ENCODE results near the gene RBM19. TPM values are rescaled to one million over a fixed set of nuclear protein-coding genes. Genes with fewer than 3 reads are reported as not detected.

The RBM19 gene
- total RNA-seq, 1 experiment from 2014 or later = 35.7 TPM

DNA sequence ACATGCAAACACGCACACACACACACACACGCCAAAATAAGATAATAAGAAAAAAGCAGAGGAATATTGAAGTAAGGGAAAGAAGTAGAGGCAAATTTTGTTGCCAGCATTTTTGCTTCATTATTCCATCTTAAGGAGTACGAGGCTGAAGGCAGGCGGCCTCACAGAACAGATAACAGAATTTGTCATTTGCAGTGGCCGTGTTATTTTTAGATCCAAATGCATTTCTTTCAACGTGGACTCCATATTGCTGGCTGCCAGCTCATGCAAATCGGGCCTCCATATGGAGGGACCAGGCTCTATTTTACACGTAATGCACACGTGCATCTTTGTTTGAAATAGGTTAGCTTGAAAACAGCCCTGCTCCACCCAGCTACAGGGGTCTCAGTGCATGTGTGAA lies 172.9 kb downstream of the RBM19 start:
- H3K4me3 ChIP-seq (ENCODE audit: low read depth, low read length) = no peak overlapping the region
- Mint-ChIP-seq H3K27me3 (ENCODE audit: insufficient read depth, unreplicated experiment) (no peaks in the 10 kb centered on the region), H3K27ac (ENCODE audit: unreplicated experiment) (no peak overlapping the region), H3K4me3 (ENCODE audit: unreplicated experiment) (no peak overlapping the region), H3K36me3 (ENCODE audit: insufficient read depth, unreplicated experiment) (peaks cover 6% of the 10 kb centered on the region), H3K4me1 (ENCODE audit: low read depth, unreplicated experiment) (no peaks in the 10 kb centered on the region), H3K9me3 (ENCODE audit: unreplicated experiment) (no peaks in the 10 kb centered on the region)
- H3K36me3 ChIP-seq (ENCODE audit: control insufficient read depth, insufficient read depth, low read length) = no peaks in the 10 kb centered on the region
- ChIA-PET CTCF (no interaction called here), POLR2A (interaction anchor here (0.6 kb wide), 1 partner anchor 71 kb away, joined by 3 read pairs; no protein-coding TSS in a partner anchor)
- no TSS peak for BruUV-seq (replicated peaks)
- TF ChIP-seq, protein P1, sequence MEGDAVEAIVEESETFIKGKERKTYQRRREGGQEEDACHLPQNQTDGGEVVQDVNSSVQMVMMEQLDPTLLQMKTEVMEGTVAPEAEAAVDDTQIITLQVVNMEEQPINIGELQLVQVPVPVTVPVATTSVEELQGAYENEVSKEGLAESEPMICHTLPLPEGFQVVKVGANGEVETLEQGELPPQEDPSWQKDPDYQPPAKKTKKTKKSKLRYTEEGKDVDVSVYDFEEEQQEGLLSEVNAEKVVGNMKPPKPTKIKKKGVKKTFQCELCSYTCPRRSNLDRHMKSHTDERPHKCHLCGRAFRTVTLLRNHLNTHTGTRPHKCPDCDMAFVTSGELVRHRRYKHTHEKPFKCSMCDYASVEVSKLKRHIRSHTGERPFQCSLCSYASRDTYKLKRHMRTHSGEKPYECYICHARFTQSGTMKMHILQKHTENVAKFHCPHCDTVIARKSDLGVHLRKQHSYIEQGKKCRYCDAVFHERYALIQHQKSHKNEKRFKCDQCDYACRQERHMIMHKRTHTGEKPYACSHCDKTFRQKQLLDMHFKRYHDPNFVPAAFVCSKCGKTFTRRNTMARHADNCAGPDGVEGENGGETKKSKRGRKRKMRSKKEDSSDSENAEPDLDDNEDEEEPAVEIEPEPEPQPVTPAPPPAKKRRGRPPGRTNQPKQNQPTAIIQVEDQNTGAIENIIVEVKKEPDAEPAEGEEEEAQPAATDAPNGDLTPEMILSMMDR (IDR thresholded peaks at IDR 0.05; ENCODE audit: insufficient read depth in 1 of 2, low read depth in 1 of 2, low read length in 1 of 2, severe bottlenecking in 1 of 2, unreplicated experiment in 1 of 2) = no peak
- no peaks in the 10 kb centered on the region for H3K9me3 ChIP-seq
- intact Hi-C loops (cut with micrococcal nuclease; ENCODE audit: unreplicated experiment) = no loop called here
- no peak for DNase-seq
- no peaks in the 10 kb centered on the region for H3K4me1 ChIP-seq
- no peaks in the 10 kb centered on the region for H3K27me3 ChIP-seq (replicated peaks; ENCODE audit: control insufficient read depth, insufficient read depth, low read length)

- TF ChIP-seq, protein P1 (IDR thresholded peaks at IDR 0.05; ENCODE audit: insufficient read depth in 1 of 2, low read depth in 1 of 2, low read length in 1 of 2, severe bottlenecking in 1 of 2, unreplicated experiment in 1 of 2) = no peak
- ChIA-PET CTCF (no interaction called here), POLR2A (no interaction called here)
- Mint-ChIP-seq H3K9me3 (ENCODE audit: unreplicated experiment) (no peaks in the 10 kb centered on the region), H3K4me3 (ENCODE audit: unreplicated experiment) (no peak overlapping the region), H3K27ac (ENCODE audit: unreplicated experiment) (no peak overlapping the region), H3K4me1 (ENCODE audit: low read depth, unreplicated experiment) (no peaks in the 10 kb centered on the region), H3K27me3 (ENCODE audit: insufficient read depth, unreplicated experiment) (peaks cover 5% of the 10 kb centered on the region), H3K36me3 (ENCODE audit: insufficient read depth, unreplicated experiment) (peaks cover 6% of the 10 kb centered on the region)
- intact Hi-C loops (cut with micrococcal nuclease; ENCODE audit: unreplicated experiment) = no loop called here
- no TSS peak for BruUV-seq (replicated peaks)
- Histone ChIP-seq H3K36me3 (ENCODE audit: control insufficient read depth, insufficient read depth, low read length) (no peaks in the 10 kb centered on the region), H3K9me3 (no peaks in the 10 kb centered on the region), H3K4me3 (ENCODE audit: low read depth, low read length) (no peak overlapping the region), H3K27me3 (replicated peaks; ENCODE audit: control insufficient read depth, insufficient read depth, low read length) (no peaks in the 10 kb centered on the region), H3K4me1 (no peaks in the 10 kb centered on the region)
- no peak for DNase-seq
These were observed 173.7 kb downstream of the RBM19 start for GRCh38 chr12:113792450-113792849.

GRCh38 chr12:113788020-113788856 lies 177.9 kb downstream of the RBM19 start:
- Histone ChIP-seq H3K27me3 (replicated peaks; ENCODE audit: control insufficient read depth, insufficient read depth, low read length) (no peaks in the 10 kb centered on the region), H3K4me1 (no peaks in the 10 kb centered on the region), H3K36me3 (ENCODE audit: control insufficient read depth, insufficient read depth, low read length) (no peaks in the 10 kb centered on the region), H3K4me3 (ENCODE audit: low read depth, low read length) (no peak overlapping the region), H3K9me3 (no peaks in the 10 kb centered on the region; the same call in 1 of the 2 replicates)
- Mint-ChIP-seq H3K4me1 (ENCODE audit: low read depth, unreplicated experiment) (no peaks in the 10 kb centered on the region), H3K36me3 (ENCODE audit: insufficient read depth, unreplicated experiment) (no peaks in the 10 kb centered on the region), H3K9me3 (ENCODE audit: unreplicated experiment) (no peaks in the 10 kb centered on the region), H3K27ac (ENCODE audit: unreplicated experiment) (no peak overlapping the region), H3K4me3 (ENCODE audit: unreplicated experiment) (no peak overlapping the region), H3K27me3 (ENCODE audit: insufficient read depth, unreplicated experiment) (peaks cover 12% of the 10 kb centered on the region)
- CTCF ChIA-PET = no interaction called here
- no peak for DNase-seq
- no TSS peak for BruUV-seq (replicated peaks)
- POLR2A ChIA-PET = no interaction called here
- intact Hi-C loops (cut with micrococcal nuclease; ENCODE audit: unreplicated experiment) = no loop called here
- TF ChIP-seq, protein P1 (IDR thresholded peaks at IDR 0.05; ENCODE audit: insufficient read depth in 1 of 2, low read depth in 1 of 2, low read length in 1 of 2, severe bottlenecking in 1 of 2, unreplicated experiment in 1 of 2) = no peak

Data from Caco-2 (cell line).